Measurements from ENCODE around the gene AKR1B15.

DNA sequence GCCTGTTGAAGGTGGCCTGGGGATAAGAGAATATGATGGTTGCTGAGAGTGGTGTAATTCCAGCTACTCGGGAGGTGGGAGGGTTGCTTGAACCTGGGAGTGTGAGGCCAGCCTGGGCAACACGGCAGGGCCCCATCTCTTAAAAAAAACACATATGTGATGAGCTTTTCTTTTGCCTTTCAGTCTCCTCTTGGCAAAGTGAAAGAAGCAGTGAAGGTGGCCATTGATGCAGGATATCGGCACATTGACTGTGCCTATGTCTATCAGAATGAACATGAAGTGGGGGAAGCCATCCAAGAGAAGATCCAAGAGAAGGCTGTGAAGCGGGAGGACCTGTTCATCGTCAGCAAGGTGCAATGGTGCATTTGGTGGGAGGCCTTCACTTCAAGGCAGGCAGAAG, 18.4 kb upstream of the AKR1B15 start:
- no peak for TF ChIP-seq EZH2 (IDR thresholded peaks at IDR 0.05; ENCODE audit: low read length)
- TF ChIP-seq, protein P1, sequence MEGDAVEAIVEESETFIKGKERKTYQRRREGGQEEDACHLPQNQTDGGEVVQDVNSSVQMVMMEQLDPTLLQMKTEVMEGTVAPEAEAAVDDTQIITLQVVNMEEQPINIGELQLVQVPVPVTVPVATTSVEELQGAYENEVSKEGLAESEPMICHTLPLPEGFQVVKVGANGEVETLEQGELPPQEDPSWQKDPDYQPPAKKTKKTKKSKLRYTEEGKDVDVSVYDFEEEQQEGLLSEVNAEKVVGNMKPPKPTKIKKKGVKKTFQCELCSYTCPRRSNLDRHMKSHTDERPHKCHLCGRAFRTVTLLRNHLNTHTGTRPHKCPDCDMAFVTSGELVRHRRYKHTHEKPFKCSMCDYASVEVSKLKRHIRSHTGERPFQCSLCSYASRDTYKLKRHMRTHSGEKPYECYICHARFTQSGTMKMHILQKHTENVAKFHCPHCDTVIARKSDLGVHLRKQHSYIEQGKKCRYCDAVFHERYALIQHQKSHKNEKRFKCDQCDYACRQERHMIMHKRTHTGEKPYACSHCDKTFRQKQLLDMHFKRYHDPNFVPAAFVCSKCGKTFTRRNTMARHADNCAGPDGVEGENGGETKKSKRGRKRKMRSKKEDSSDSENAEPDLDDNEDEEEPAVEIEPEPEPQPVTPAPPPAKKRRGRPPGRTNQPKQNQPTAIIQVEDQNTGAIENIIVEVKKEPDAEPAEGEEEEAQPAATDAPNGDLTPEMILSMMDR (optimal IDR thresholded peaks at IDR 0.05 in 1 of 3, IDR thresholded peaks at IDR 0.05 in 1 of 3, conservative IDR thresholded peaks at IDR 0.05 in 1 of 3; ENCODE audit: extremely low read depth in 1 of 3, insufficient read depth in 2 of 3, low read length in 3 of 3) = no peak

Measured in keratinocyte (primary cell).